ENCODE data around the gene PMIS2.

PMIS2 gene

GRCh38 chr19:35585848-35586247, at the start of gene PMIS2:
Gene PMIS2, plus strand, starts transcription at chr19:35586173. Its CDS starts 87 bp downstream, at chr19:35586260.
- no peak for DNase-seq (ENCODE audit: low read depth, low spot score)

- DNase-seq (ENCODE audit: low read depth, low spot score), result no peak
These were observed 46.7 kb upstream of the PMIS2 start for GRCh38 chr19:35539314-35539713.

- no peak for DNase-seq (ENCODE audit: low read depth, low spot score)
These were observed 46.1 kb upstream of the PMIS2 start for GRCh38 chr19:35539850-35540249.

GRCh38 chr19:35540356-35540927, 45.5 kb upstream of the PMIS2 start:
- DNase-seq (ENCODE audit: low read depth, low spot score), result no peak

GRCh38 chr19:35542209-35542608, 43.8 kb upstream of the PMIS2 start:
- DNase-seq (ENCODE audit: low read depth, low spot score), result no peak

GRCh38 chr19:35543280-35544109, 42.5 kb upstream of the PMIS2 start:
- no peak for DNase-seq (ENCODE audit: low read depth, low spot score)

GRCh38 chr19:35544110-35544802, 41.7 kb upstream of the PMIS2 start:
- DNase-seq (ENCODE audit: low read depth, low spot score), result no peak

- DNase-seq (ENCODE audit: low read depth, low spot score), result peak; percentile 97
These were observed 40.7 kb upstream of the PMIS2 start, which contains the start of gene TMEM147 for GRCh38 chr19:35545001-35545854. Gene TMEM147, plus strand, starts transcription at chr19:35545626. Its CDS starts 114 bp downstream, at chr19:35545740.

- DNase-seq (ENCODE audit: low read depth, low spot score), result peak; percentile 49
These were observed 40.1 kb upstream of the PMIS2 start for GRCh38 chr19:35545855-35546381.

- DNase-seq (ENCODE audit: low read depth, low spot score), result no peak
These were observed 39.4 kb upstream of the PMIS2 start for GRCh38 chr19:35546532-35546931.

GRCh38 chr19:35549174-35549788, 36.7 kb upstream of the PMIS2 start:
- peak; percentile 81 for DNase-seq (ENCODE audit: low read depth, low spot score)

GRCh38 chr19:35549879-35550523, 36.0 kb upstream of the PMIS2 start:
- no peak for DNase-seq (ENCODE audit: low read depth, low spot score)

- no peak for DNase-seq (ENCODE audit: low read depth, low spot score)
These were observed 34.7 kb upstream of the PMIS2 start for GRCh38 chr19:35551091-35551810.

- no peak for DNase-seq (ENCODE audit: low read depth, low spot score)
These were observed 33.2 kb upstream of the PMIS2 start for GRCh38 chr19:35552534-35553384.

GRCh38 chr19:35553385-35554000, 32.5 kb upstream of the PMIS2 start:
- no peak for DNase-seq (ENCODE audit: low read depth, low spot score)

- no peak for DNase-seq (ENCODE audit: low read depth, low spot score)
These were observed 31.9 kb upstream of the PMIS2 start for GRCh38 chr19:35554076-35554475.

GRCh38 chr19:35555301-35556005, 30.5 kb upstream of the PMIS2 start:
- peak; percentile 46 for DNase-seq (ENCODE audit: low read depth, low spot score)
